Psoas muscle (tissue), 8 donors: ENCODE data around the gene RGS8. TPM values are rescaled to one million over a fixed set of nuclear protein-coding genes. Genes with fewer than 3 reads are reported as not detected.

Experiments used
- ATAC-seq, 4 donors: fragments of 200-7000 bp; cut with Tn5 transposase; one replicate each; pipeline ENCODE4 v1.9.1; 2020; ENCODE audit warnings: moderate library complexity in 3 of 4, mild to moderate bottlenecking in 2 of 4
- DNase-seq, 2 donors: peaks; one replicate each; pipeline ENCODE4 v3.0.0-alpha.2; 2020
- H3K27ac ChIP-seq: fragments of 200-600 bp; one replicate; pipeline ENCODE4 v1.8.0; 2022
- H3K27me3 ChIP-seq, 3 donors: fragments of 200-600 bp in 1 of 3; one replicate each; pipeline versions ENCODE4 v1.6.1 to v1.8.0; 2013 to 2022; ENCODE audit warnings: low read length in 2 of 3, mild to moderate bottlenecking in 2 of 3, moderate library complexity in 1 of 3; ENCODE audit not compliant: insufficient read depth in 3 of 3
- H3K36me3 ChIP-seq, 2 donors: fragments of 200-600 bp in 1 of 2; one replicate each; pipeline versions ENCODE4 v1.6.1 to v1.8.0; 2013 to 2022; ENCODE audit warnings: low read depth in 1 of 2, mild to moderate bottlenecking in 1 of 2, moderate library complexity in 1 of 2; ENCODE audit not compliant: insufficient read depth in 1 of 2
- H3K4me1 ChIP-seq: fragments of 200-600 bp; one replicate; pipeline ENCODE4 v1.8.0; 2022
- H3K4me3 ChIP-seq: fragments of 200-600 bp; one replicate; pipeline ENCODE4 v1.8.0; 2022; ENCODE audit warnings: mild to moderate bottlenecking
- H3K9me3 ChIP-seq: fragments of 200-600 bp; one replicate; pipeline ENCODE4 v1.8.0; 2022
- WGBS, 3 donors: extraction: QIAGEN DNeasy Blood & Tissue Kit; methylation state at CpG; one replicate each; pipeline versions ENCODE4 v1.1.6 to v1.1.7; 2013; 5-methylcytosine and 5-hydroxymethylcytosine counted together
- intact Hi-C, 2 donors: fragments of 100-400 bp; cut with DNase I; formaldehyde crosslinking; loops; one replicate each; pipeline versions ENCODE4 v1.11.0 to v1.14.2; 2022
- polyA plus RNA-seq, 3 donors: library from polyadenylated mRNA; stranded (reverse); fragments of 200-250 nt; gene quantifications; one replicate each; pipeline ENCODE4 v1.2.3, GENCODE V29; 2013
- total RNA-seq, 4 donors: library from RNA; stranded (reverse); fragmentation: NEBNext Ultra II Directional in 2 of 4; extraction: Animal tissue kit (Norgen Biotek cat#: 25700) in 2 of 4; gene quantifications; one replicate each; pipeline versions ENCODE4 v1.2.1 to v1.2.4, GENCODE V29; 2021 to 2023
- TF ChIP-seq, protein P1 (sequence below): fragments of 200-600 bp; IDR thresholded peaks from one replicate; pipeline ENCODE4 v1.8.0; 2022; ENCODE audit warnings: antibody characterized with exemption
- donor health status: healthy with polysubstance abuse.
- donor health status: DM: no; HTN: no; CAD: no; lungs with moderate emphysema.
- donor health status: Bipolar disorder and iron deficiency.
- donor health status: healthy.
- donor health status: DM: yes; HTN: yes; CAD: no.
- donor health status: DM: no; HTN: no; CAD: no.
- donor health status: DM: no; HTN: no; CAD: no.
- donor health status: DM: yes; HTN: yes; CAD: no.

Gene RGS8
- total and polyA plus RNA-seq, 7 donors: under 0.01 to 0.01 TPM; not detected in 5

DNA sequence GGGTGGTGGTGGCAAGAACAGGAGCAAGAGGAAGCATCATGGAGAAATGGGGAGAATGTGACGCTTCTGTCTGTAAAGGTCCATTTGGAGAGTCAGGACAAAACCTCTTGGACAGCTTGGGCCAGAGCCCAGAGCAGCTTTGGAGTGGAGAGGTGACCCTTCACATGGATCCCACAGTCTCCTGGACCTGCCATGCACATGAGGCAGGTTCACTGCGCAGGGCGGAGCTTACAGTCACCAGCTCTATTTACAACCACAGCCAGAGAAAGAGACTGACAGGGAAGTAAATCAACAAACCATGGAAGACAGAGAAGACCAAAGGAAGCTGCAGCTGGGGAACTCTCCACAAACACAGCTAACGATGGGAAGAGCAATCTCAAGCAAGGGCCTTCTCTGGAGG, 828 bp upstream of the RGS8 start:
- ATAC-seq (no peak), DNase-seq (no peak)
- WGBS, 3 donors: 81 to 91% (median 82%) methylated on average over 4 of the region's 4 CpGs
- no peak overlapping the region for H3K27ac ChIP-seq
- TF ChIP-seq, protein P1, sequence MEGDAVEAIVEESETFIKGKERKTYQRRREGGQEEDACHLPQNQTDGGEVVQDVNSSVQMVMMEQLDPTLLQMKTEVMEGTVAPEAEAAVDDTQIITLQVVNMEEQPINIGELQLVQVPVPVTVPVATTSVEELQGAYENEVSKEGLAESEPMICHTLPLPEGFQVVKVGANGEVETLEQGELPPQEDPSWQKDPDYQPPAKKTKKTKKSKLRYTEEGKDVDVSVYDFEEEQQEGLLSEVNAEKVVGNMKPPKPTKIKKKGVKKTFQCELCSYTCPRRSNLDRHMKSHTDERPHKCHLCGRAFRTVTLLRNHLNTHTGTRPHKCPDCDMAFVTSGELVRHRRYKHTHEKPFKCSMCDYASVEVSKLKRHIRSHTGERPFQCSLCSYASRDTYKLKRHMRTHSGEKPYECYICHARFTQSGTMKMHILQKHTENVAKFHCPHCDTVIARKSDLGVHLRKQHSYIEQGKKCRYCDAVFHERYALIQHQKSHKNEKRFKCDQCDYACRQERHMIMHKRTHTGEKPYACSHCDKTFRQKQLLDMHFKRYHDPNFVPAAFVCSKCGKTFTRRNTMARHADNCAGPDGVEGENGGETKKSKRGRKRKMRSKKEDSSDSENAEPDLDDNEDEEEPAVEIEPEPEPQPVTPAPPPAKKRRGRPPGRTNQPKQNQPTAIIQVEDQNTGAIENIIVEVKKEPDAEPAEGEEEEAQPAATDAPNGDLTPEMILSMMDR: no peak
- intact Hi-C loops: no loop called here
- H3K9me3 ChIP-seq: no peaks in the 10 kb centered on the region
- H3K4me3 ChIP-seq: no peak overlapping the region
- H3K27me3 ChIP-seq: peaks cover 0 to 8% (median 2%) of the 10 kb centered on the region in 3 donors
- no peaks in the 10 kb centered on the region for H3K4me1 ChIP-seq
- no peaks in the 10 kb centered on the region for H3K36me3 ChIP-seq

DNA sequence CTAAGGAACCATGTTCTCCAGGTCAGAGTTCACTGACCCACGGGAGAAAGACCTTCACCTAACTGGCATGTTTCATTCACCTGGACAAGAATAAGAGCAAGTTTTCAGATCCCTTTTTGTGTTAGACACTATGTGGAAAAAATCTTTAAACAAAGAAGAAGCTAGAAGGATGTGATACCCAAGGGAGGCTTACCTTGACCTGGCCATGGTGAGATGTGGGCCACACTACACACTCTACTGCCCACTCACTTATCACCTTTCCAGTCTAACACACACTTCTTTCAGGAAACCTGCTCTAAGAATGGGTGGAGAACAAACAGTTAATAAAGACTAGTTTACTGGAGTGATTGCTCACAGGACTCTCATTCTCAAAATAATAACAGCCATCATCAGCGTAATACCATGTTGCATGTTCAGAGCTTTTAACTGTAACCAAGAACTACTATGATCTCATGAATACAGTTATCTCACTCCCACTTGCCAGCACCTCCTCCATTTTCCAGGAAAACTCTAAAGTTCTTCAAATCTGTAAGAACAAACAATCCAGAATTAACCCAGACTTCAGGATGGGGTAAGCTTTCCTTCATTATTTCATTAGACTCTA, 1.4 kb downstream of the RGS8 start:
- intact Hi-C loops: no loop called here
- ATAC-seq: no peak
- H3K27ac ChIP-seq: no peak overlapping the region
- no peak for DNase-seq
- WGBS, 3 donors: 92 to 95% (median 93%) methylated on average over 2 of the region's 2 CpGs
- H3K4me1 ChIP-seq: no peaks in the 10 kb centered on the region
- H3K4me3 ChIP-seq: no peak overlapping the region
- H3K9me3 ChIP-seq: no peaks in the 10 kb centered on the region
- peaks cover 0 to 13% (median 2%) of the 10 kb centered on the region in 3 donors for H3K27me3 ChIP-seq
- no peaks in the 10 kb centered on the region for H3K36me3 ChIP-seq
- TF ChIP-seq, protein P1: no peak

DNA sequence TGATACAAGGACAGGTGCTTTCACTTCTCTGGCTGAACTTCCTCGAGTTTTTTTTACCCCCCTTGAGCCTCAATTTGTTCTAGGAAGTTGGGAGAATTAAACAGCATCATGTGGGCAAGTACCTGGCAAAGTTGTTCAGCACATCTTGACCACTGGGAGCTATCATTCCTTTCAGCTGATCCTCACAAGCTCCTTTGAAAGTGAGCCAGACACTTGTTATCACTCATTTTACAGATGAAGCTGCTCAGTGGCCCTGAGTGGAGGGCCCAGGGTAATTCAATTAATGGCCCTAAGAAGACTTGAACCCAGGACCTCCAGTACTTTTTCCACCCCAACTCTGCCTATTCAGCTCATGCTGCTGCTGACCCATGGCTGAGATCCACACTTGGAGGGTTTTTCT, 2.0 kb downstream of the RGS8 start:
- H3K27ac ChIP-seq: no peak overlapping the region
- intact Hi-C loops: no loop called here
- no peaks in the 10 kb centered on the region for H3K36me3 ChIP-seq
- WGBS, 3 donors: 29 to 56% (median 31%) methylated on average over 1 of the region's 1 CpG
- DNase-seq (no peak), ATAC-seq (no peak)
- H3K27me3 ChIP-seq: peaks cover 0 to 13% (median 2%) of the 10 kb centered on the region in 3 donors
- no peaks in the 10 kb centered on the region for H3K9me3 ChIP-seq
- no peaks in the 10 kb centered on the region for H3K4me1 ChIP-seq
- TF ChIP-seq, protein P1: no peak
- H3K4me3 ChIP-seq: no peak overlapping the region

DNA sequence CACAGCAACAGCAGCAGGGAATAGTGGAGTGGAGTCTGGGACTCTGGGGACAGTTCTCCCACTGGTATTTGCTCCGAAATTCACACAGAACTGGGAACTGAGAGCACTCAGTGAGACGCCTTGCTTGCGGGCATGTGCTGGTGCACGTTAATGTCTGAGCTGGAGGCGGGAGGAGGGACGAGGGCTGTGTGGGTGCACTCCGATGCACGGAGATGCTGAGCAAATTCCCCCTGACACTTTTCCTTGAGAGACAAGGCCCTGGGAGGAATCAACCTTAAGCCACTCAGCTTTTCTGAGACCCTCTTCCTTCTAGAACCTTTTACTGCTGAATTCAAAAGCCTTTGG, 2.8 kb downstream of the RGS8 start:
- Histone ChIP-seq H3K27me3 (peaks cover 0 to 13% (median 2%) of the 10 kb centered on the region in 3 donors), H3K4me1 (peaks cover 3% of the 10 kb centered on the region), H3K4me3 (no peak overlapping the region), H3K36me3 (no peaks in the 10 kb centered on the region), H3K9me3 (no peaks in the 10 kb centered on the region), H3K27ac (no peak overlapping the region)
- 85 to 89% (median 86%) methylated on average over 8 of the region's 8 CpGs for WGBS, 3 donors
- DNase-seq: no peak
- no peak for ATAC-seq
- intact Hi-C loops: no loop called here
- TF ChIP-seq, protein P1: no peak
